ENCODE measurements around the gene ANKRD35. TPM values are rescaled to one million over a fixed set of nuclear protein-coding genes. Genes with fewer than 3 reads are reported as not detected.

ANKRD35 gene
- total RNA-seq, 1 experiment from 2014 or later: not detected

- peak; percentile 24 for ATAC-seq
- H3K27me3 ChIP-seq (ENCODE audit: insufficient read depth, low read length): no peaks in the 10 kb centered on the region
These were observed 42.4 kb upstream of the ANKRD35 start for GRCh38 chr1:145927916-145928643.

GRCh38 chr1:145927063-145927886 is 41.6 kb upstream of the ANKRD35 start, which contains the start of gene RBM8A:
TSS of gene RBM8A (minus strand) at chr1:145927484. CDS start at chr1:145927426, 58 bp downstream.
- Histone ChIP-seq H3K27me3 (ENCODE audit: insufficient read depth, low read length) (no peaks in the 10 kb centered on the region), H3K4me2 (ENCODE audit: low read length) (peak within 1 kb of the TSS; percentile 81), H2AFZ (ENCODE audit: low read depth, low read length, poor library complexity, severe bottlenecking) (no peak within 1 kb of the TSS), H3K4me1 (ENCODE audit: control insufficient read depth in 1 of 2, insufficient read depth in 2 of 2, low read length in 2 of 2) (peaks cover 9 to 18% of the 10 kb centered on the region in 2 experiments; a peak in 3 of 4 replicates), H4K20me1 (ENCODE audit: insufficient read depth) (no peaks in the 10 kb centered on the region), H3K9me2 (ENCODE audit: insufficient read depth) (no peaks in the 10 kb centered on the region), H3K27ac (ENCODE audit: low read depth, low read length) (peak within 1 kb of the TSS; percentile 99), H3K36me3 (ENCODE audit: control insufficient read depth in 1 of 2, insufficient read depth in 2 of 2, low read length in 2 of 2) (peaks cover 6 to 7% of the 10 kb centered on the region in 2 experiments; a peak in 3 of 4 replicates), H3K9ac (ENCODE audit: low read length) (peak within 1 kb of the TSS; percentile 97), H3K9me3 (ENCODE audit: control insufficient read depth in 1 of 2, insufficient read depth in 1 of 2, low read depth in 1 of 2, low read length in 2 of 2) (no peaks in the 10 kb centered on the region), H3K79me2 (ENCODE audit: insufficient read depth, low read length) (peaks cover 16% of the 10 kb centered on the region), H3K4me3 (replicated peaks in 1 of 2; ENCODE audit: low read depth in 1 of 2, low read length in 2 of 2) (peak within 1 kb of the TSS; percentile 86 to 88)
- no TSS peak for BruUV-seq (replicated peaks)
- DNase-seq (ENCODE audit: low read depth, low spot score) (peak; percentile 98), ATAC-seq (peak; percentile 97)
- ChIA-PET CTCF (interaction anchor here (1.0 to 2.1 kb wide), 9 partner anchors 8 to 80 kb away, joined by 3 to 11 read pairs (median 5); partner anchors contain the start of genes ANKRD34A, LIX1L, PIAS3 and POLR3GL), RAD21 (ENCODE audit: low non-redundant PET in 1 of 2, low total read pairs in 2 of 2, uncharacterized antibody in 2 of 2, unreplicated experiment in 2 of 2) (interaction anchor here (0.6 to 1.5 kb wide), 5 partner anchors 31 to 115 kb away, joined by 3 to 7 read pairs (median 4); partner anchors contain the start of genes LIX1L (in 1 of the 2) and NUDT17 (in 1 of the 2)), POLR2A (interaction anchor here (0.6 to 2.1 kb wide), 20 partner anchors 8 to 646 kb away, joined by 3 to 22 read pairs (median 4); partner anchors contain the start of genes ANKRD34A, ANKRD35, LIX1L and PEX11B)
- intact Hi-C loops (cut with micrococcal nuclease): no loop called here
- 0 out of 2 replicates have a peak, but pooled peaks have one; percentile 22 for TF ChIP-seq ZFX (IDR thresholded peaks at IDR 0.05)
- TF ChIP-seq, protein P1, sequence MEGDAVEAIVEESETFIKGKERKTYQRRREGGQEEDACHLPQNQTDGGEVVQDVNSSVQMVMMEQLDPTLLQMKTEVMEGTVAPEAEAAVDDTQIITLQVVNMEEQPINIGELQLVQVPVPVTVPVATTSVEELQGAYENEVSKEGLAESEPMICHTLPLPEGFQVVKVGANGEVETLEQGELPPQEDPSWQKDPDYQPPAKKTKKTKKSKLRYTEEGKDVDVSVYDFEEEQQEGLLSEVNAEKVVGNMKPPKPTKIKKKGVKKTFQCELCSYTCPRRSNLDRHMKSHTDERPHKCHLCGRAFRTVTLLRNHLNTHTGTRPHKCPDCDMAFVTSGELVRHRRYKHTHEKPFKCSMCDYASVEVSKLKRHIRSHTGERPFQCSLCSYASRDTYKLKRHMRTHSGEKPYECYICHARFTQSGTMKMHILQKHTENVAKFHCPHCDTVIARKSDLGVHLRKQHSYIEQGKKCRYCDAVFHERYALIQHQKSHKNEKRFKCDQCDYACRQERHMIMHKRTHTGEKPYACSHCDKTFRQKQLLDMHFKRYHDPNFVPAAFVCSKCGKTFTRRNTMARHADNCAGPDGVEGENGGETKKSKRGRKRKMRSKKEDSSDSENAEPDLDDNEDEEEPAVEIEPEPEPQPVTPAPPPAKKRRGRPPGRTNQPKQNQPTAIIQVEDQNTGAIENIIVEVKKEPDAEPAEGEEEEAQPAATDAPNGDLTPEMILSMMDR (IDR thresholded peaks at IDR 0.05 in 2 of 3, conservative IDR thresholded peaks at IDR 0.05 in 1 of 3; ENCODE audit: borderline replicate concordance in 1 of 3, insufficient read depth in 1 of 3, low read depth in 2 of 3, low read length in 2 of 3): peak; percentile 16 to 62 (median 59); a peak in 5 of 6 replicates
- 0 out of 2 replicates have a peak, but pooled peaks have one; percentile 3 for TF ChIP-seq RAD21 (IDR thresholded peaks at IDR 0.05; ENCODE audit: low read depth)
- TF ChIP-seq EGR1 (IDR thresholded peaks at IDR 0.05; ENCODE audit: low read depth): peak; percentile 80
- TF ChIP-seq POLR2A (IDR thresholded peaks at IDR 0.05; ENCODE audit: borderline replicate concordance, extremely low read depth, insufficient read depth, insufficient read length): peak; percentile 87
- peak; percentile 92 for TF ChIP-seq POLR2AphosphoS5 (IDR thresholded peaks at IDR 0.05; ENCODE audit: low read depth, low read length)
- peak; percentile 11; the same call in 1 of the 2 replicates for TF ChIP-seq FOSL1 (IDR thresholded peaks at IDR 0.05; ENCODE audit: low read depth)
- peak; percentile 86 for TF ChIP-seq ELF1 (IDR thresholded peaks at IDR 0.05; ENCODE audit: borderline replicate concordance, low read depth)
- TF ChIP-seq CBX3 (IDR thresholded peaks at IDR 0.05; ENCODE audit: low read depth): 0 out of 2 replicates have a peak, but pooled peaks have one; percentile 53

More at GRCh38 chr1:145927916-145928643, 42.4 kb upstream of the ANKRD35 start:
- intact Hi-C loops (cut with micrococcal nuclease): no loop called here
- Histone ChIP-seq H3K9me2 (ENCODE audit: insufficient read depth) (no peaks in the 10 kb centered on the region), H3K4me3 (replicated peaks in 1 of 2; ENCODE audit: low read depth in 1 of 2, low read length in 2 of 2) (peak overlapping the region; percentile 86 to 88), H3K36me3 (ENCODE audit: control insufficient read depth in 1 of 2, insufficient read depth in 2 of 2, low read length in 2 of 2) (peaks cover 5 to 6% of the 10 kb centered on the region in 2 experiments; a peak in 3 of 4 replicates), H3K9ac (ENCODE audit: low read length) (peak overlapping the region; percentile 97), H2AFZ (ENCODE audit: low read depth, low read length, poor library complexity, severe bottlenecking) (no peak overlapping the region), H3K79me2 (ENCODE audit: insufficient read depth, low read length) (peaks cover 16% of the 10 kb centered on the region), H4K20me1 (ENCODE audit: insufficient read depth) (no peaks in the 10 kb centered on the region), H3K9me3 (ENCODE audit: control insufficient read depth in 1 of 2, insufficient read depth in 1 of 2, low read depth in 1 of 2, low read length in 2 of 2) (no peaks in the 10 kb centered on the region), H3K27ac (ENCODE audit: low read depth, low read length) (peak overlapping the region; percentile 99), H3K4me2 (ENCODE audit: low read length) (peak overlapping the region; percentile 81), H3K4me1 (ENCODE audit: control insufficient read depth in 1 of 2, insufficient read depth in 2 of 2, low read length in 2 of 2) (peaks cover 9 to 18% of the 10 kb centered on the region in 2 experiments; a peak in 3 of 4 replicates)
- BruUV-seq (replicated peaks): TSS peak; percentile 95
- RAD21 ChIA-PET (ENCODE audit: low non-redundant PET in 1 of 2, low total read pairs in 2 of 2, uncharacterized antibody in 2 of 2, unreplicated experiment in 2 of 2): interaction anchor here (0.7 to 1.5 kb wide), 4 partner anchors 30 to 83 kb away, joined by 3 to 5 read pairs (median 4); partner anchors contain the start of genes LIX1L (in 1 of the 2) and NUDT17 (in 1 of the 2)
- POLR2A ChIA-PET: interaction anchor here (0.6 to 2.1 kb wide), 18 partner anchors 9 to 647 kb away, joined by 3 to 22 read pairs (median 4); partner anchors contain the start of genes ANKRD34A, LIX1L, PEX11B and PIAS3
- CTCF ChIA-PET: interaction anchor here (1.0 to 2.1 kb wide), 9 partner anchors 9 to 79 kb away, joined by 3 to 11 read pairs (median 5); partner anchors contain the start of genes ANKRD34A, LIX1L, PIAS3 and POLR3GL
- TF ChIP-seq POLR2AphosphoS5 (IDR thresholded peaks at IDR 0.05; ENCODE audit: low read depth, low read length) (0 out of 2 replicates have a peak, but pooled peaks have one; percentile 22), SP1 (IDR thresholded peaks at IDR 0.05; ENCODE audit: low read depth) (no peak)
- no peak for DNase-seq (ENCODE audit: low read depth, low spot score)

Measured in HCT116 (cell line).